Endothelial cell of umbilical vein (primary cell): ENCODE measurements around the gene OSBPL9.

Experiments
- EZH2 ChIP-seq: IDR thresholded peaks from 2 replicates; pipeline ENCODE4 v1.6.1; 2012; ENCODE audit warnings: borderline replicate concordance, low read depth, mild to moderate bottlenecking, moderate library complexity, low read length, inconsistent platforms; ENCODE audit not compliant: severe bottlenecking
- MYC ChIP-seq: IDR thresholded peaks from one replicate; pipeline ENCODE4 v1.6.1; 2011; ENCODE audit warnings: mild to moderate bottlenecking, low read depth, low read length
- POLR2A ChIP-seq: IDR thresholded peaks from 2 replicates; pipeline ENCODE4 v1.6.1; 2012; ENCODE audit warnings: low read depth, mild to moderate bottlenecking, control low read depth, low read length
- POLR2AphosphoS5 ChIP-seq: IDR thresholded peaks from 2 replicates; pipeline ENCODE4 v1.6.1; 2012; ENCODE audit warnings: low read depth, mild to moderate bottlenecking, control low read depth, low read length, moderate library complexity; ENCODE audit not compliant: insufficient read depth
- TF ChIP-seq, protein P1 (sequence below), 2 donors: IDR thresholded peaks; 1 replicate in 1 of 2; 2 replicates in 1 of 2; pipeline ENCODE4 v1.5.1; 2011; ENCODE audit warnings: low read length in 2 of 2, mild to moderate bottlenecking in 2 of 2, moderate library complexity in 2 of 2, control low read depth in 1 of 2, inconsistent platforms in 1 of 2, low read depth in 1 of 2; ENCODE audit not compliant: insufficient read depth in 1 of 2; ENCODE audit errors: extremely low read depth in 1 of 2
- TF ChIP-seq, protein P2 (sequence below): IDR thresholded peaks from 2 replicates; pipeline ENCODE4 v1.6.1; 2011; ENCODE audit not compliant: insufficient read depth, insufficient read length

- TF ChIP-seq, protein P1, sequence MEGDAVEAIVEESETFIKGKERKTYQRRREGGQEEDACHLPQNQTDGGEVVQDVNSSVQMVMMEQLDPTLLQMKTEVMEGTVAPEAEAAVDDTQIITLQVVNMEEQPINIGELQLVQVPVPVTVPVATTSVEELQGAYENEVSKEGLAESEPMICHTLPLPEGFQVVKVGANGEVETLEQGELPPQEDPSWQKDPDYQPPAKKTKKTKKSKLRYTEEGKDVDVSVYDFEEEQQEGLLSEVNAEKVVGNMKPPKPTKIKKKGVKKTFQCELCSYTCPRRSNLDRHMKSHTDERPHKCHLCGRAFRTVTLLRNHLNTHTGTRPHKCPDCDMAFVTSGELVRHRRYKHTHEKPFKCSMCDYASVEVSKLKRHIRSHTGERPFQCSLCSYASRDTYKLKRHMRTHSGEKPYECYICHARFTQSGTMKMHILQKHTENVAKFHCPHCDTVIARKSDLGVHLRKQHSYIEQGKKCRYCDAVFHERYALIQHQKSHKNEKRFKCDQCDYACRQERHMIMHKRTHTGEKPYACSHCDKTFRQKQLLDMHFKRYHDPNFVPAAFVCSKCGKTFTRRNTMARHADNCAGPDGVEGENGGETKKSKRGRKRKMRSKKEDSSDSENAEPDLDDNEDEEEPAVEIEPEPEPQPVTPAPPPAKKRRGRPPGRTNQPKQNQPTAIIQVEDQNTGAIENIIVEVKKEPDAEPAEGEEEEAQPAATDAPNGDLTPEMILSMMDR (IDR thresholded peaks at IDR 0.05; ENCODE audit: extremely low read depth in 1 of 2, insufficient read depth in 1 of 2, low read depth in 1 of 2, low read length in 2 of 2) = no peak
- TF ChIP-seq EZH2 (no peak), POLR2A (no peak), POLR2AphosphoS5 (no peak), MYC (no peak)
- TF ChIP-seq, protein P2, sequence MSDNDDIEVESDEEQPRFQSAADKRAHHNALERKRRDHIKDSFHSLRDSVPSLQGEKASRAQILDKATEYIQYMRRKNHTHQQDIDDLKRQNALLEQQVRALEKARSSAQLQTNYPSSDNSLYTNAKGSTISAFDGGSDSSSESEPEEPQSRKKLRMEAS = no peak
Observed at GRCh38 chr1:51755437-51755836, 138.5 kb downstream of the OSBPL9 start.
